HG02763 (cell line): ENCODE measurements around the gene SSC5D.
"Not testable (repeated sequence)": the region's sequence is repeated elsewhere in the genome, so short reads cannot be mapped to it uniquely, and the experiment has no call there.

Experiments
- ATAC-seq: cut with Tn5 transposase; IDR thresholded peaks from one replicate; pipeline ENCODE4 v1.9.1; 2021; ENCODE audit warnings: mild to moderate bottlenecking, moderate library complexity; ENCODE audit not compliant: unreplicated experiment

SSC5D gene

GRCh38 chr19:55486043-55486970 lies 1.9 kb upstream of the SSC5D start:
- ATAC-seq = no peak

GRCh38 chr19:55486971-55487923 lies 989 bp upstream of the SSC5D start:
- no peak for ATAC-seq

- no peak for ATAC-seq
Observed at GRCh38 chr19:55488986-55489710, 912 bp downstream of the SSC5D start.

- no peak for ATAC-seq
Observed at GRCh38 chr19:55489711-55490477, 1.7 kb downstream of the SSC5D start.

GRCh38 chr19:55490478-55491432 lies 2.5 kb downstream of the SSC5D start:
- ATAC-seq = no peak

- ATAC-seq = no peak
Observed at GRCh38 chr19:55491546-55492360, 3.5 kb downstream of the SSC5D start.

- no peak for ATAC-seq
Observed at GRCh38 chr19:55492362-55492944, 4.2 kb downstream of the SSC5D start.

- no peak for ATAC-seq
Observed at GRCh38 chr19:55493052-55493644, 4.9 kb downstream of the SSC5D start.

- ATAC-seq = no peak
Observed at GRCh38 chr19:55493645-55494171, 5.5 kb downstream of the SSC5D start.

GRCh38 chr19:55494172-55494761 lies 6.0 kb downstream of the SSC5D start:
- ATAC-seq = no peak

GRCh38 chr19:55495646-55496349 lies 7.6 kb downstream of the SSC5D start:
- no peak for ATAC-seq

GRCh38 chr19:55496820-55497219 lies 8.6 kb downstream of the SSC5D start:
- ATAC-seq = not testable (repeated sequence)

- ATAC-seq = no peak
Observed at GRCh38 chr19:55497763-55498162, 9.5 kb downstream of the SSC5D start.

GRCh38 chr19:55498246-55498840 lies 10.1 kb downstream of the SSC5D start:
- no peak for ATAC-seq

- no peak for ATAC-seq
Observed at GRCh38 chr19:55500368-55500952, 12.2 kb downstream of the SSC5D start.
